Fibroblast of pulmonary artery (primary cell): ENCODE results near the gene GANC.
"Not testable (repeated sequence)": the region's sequence is repeated elsewhere in the genome, so short reads cannot be mapped to it uniquely, and the experiment has no call there.

ENCODE experiments used
- DNase-seq: peaks from one replicate; pipeline ENCODE4 v3.0.0-alpha.2; 2010; ENCODE audit warnings: low read depth
- H3K4me3 ChIP-seq: replicated peaks from 2 replicates; pipeline ENCODE4 v1.5.1; 2011; ENCODE audit warnings: low read depth, mild to moderate bottlenecking, control low read depth, low read length, moderate library complexity
- TF ChIP-seq, protein P1 (sequence below): IDR thresholded peaks from 2 replicates; pipeline ENCODE4 v1.5.1; 2011; ENCODE audit warnings: mild to moderate bottlenecking, control low read depth, low read length, inconsistent platforms; ENCODE audit errors: missing control alignments

The GANC gene

GRCh38 chr15:42282926-42283325 is 9.9 kb downstream of the GANC start:
- no peak overlapping the region for H3K4me3 ChIP-seq
- no peak for DNase-seq
- TF ChIP-seq, protein P1, sequence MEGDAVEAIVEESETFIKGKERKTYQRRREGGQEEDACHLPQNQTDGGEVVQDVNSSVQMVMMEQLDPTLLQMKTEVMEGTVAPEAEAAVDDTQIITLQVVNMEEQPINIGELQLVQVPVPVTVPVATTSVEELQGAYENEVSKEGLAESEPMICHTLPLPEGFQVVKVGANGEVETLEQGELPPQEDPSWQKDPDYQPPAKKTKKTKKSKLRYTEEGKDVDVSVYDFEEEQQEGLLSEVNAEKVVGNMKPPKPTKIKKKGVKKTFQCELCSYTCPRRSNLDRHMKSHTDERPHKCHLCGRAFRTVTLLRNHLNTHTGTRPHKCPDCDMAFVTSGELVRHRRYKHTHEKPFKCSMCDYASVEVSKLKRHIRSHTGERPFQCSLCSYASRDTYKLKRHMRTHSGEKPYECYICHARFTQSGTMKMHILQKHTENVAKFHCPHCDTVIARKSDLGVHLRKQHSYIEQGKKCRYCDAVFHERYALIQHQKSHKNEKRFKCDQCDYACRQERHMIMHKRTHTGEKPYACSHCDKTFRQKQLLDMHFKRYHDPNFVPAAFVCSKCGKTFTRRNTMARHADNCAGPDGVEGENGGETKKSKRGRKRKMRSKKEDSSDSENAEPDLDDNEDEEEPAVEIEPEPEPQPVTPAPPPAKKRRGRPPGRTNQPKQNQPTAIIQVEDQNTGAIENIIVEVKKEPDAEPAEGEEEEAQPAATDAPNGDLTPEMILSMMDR = no peak

- no peak for DNase-seq
- TF ChIP-seq, protein P1 = no peak
- no peak overlapping the region for H3K4me3 ChIP-seq
Measured at GRCh38 chr15:42283671-42284070, 10.7 kb downstream of the GANC start.

DNA sequence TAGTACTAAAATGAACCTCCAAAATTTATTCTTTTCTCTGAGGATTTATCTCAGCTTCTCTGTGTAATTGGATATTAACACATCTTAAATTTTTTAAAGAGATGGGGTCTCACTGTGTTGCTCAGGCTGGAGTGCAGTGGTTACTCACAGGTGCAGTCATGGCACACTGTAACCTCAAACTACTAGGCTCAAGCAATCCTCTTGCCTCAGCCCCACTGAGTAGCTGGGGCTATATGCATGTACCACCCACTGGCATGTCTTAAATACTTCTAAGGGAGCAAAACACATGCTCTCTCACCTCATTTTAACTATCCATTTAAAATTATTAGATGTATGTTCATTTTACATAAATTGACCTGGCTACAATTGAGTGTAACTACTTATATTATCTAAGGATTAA is 11.6 kb downstream of the GANC start:
- no peak for DNase-seq
- TF ChIP-seq, protein P1 = no peak
- H3K4me3 ChIP-seq = no peak overlapping the region

DNA sequence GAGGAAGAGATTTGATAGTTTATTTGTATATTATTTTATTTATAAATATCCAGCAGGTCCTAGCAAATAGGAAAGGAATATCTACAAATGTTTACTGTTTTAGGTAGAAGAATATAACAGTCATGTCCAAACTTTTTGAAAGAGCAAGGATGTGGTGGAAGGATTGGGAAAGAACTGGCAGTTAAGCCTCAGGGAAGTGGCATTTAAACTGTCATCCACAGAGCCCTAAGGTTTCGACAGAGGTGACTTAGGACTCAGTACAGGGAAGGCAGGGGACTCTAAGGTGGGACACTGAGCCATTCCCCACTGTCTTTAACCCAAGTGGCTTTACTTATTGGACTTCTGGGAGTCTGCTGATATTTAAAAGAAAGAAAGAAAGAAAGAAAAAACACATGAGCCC is 12.0 kb downstream of the GANC start:
- DNase-seq = no peak
- H3K4me3 ChIP-seq = no peak overlapping the region
- TF ChIP-seq, protein P1 = no peak

GRCh38 chr15:42286445-42287029 is 13.5 kb downstream of the GANC start:
- peak; percentile 26 for DNase-seq
- no peak overlapping the region for H3K4me3 ChIP-seq
- TF ChIP-seq, protein P1 = no peak

DNA sequence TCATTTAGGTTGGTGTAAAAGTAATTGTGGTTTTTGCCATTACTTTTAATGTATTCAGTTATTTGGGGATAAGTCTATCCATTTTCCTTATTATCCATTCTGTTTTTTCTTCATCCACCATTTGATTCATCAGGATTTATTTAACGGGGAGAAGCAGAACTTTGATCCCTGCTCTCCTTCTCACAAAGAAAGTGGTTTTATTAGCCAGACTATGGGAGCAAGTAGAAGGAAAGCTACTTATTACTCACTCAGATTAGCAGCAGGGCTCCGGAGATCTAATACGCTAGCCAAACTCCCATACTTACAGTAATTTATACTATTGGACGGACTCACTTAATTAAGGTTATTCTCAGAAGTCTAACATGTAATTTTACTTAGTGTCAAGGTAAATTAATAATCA is 14.9 kb downstream of the GANC start:
- DNase-seq = no peak
- no peak overlapping the region for H3K4me3 ChIP-seq
- TF ChIP-seq, protein P1 = no peak

DNA sequence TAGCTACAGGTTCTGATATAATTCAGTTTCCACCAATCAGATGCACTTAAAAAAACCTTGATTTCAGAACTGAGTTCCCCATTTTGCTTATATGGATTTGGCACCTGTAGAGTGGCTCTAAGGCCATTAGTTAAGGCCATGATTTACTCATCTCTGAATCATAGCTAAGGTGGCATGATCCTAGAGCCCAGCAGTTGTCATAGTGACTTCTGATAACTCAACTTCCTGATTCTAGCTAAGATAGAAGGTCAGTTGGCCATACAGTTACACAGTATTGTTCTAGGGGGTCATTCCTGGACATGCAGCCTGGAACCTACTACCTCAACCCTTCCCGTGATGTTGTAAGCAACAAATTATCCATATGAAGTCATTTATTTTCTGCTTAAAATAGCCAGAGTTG is 16.2 kb downstream of the GANC start:
- TF ChIP-seq, protein P1 = no peak
- DNase-seq = no peak
- no peak overlapping the region for H3K4me3 ChIP-seq

GRCh38 chr15:42301004-42301403 is 28.0 kb downstream of the GANC start:
- DNase-seq, H3K4me3 ChIP-seq: not testable (repeated sequence)
